Fibroblast of skin of left quadriceps (primary cell): Measurements from ENCODE around the gene AKAP6.

Source experiments
- DNase-seq, 2 experiments: peaks; one replicate each; pipeline ENCODE4 v3.0.0-alpha.2; 2013; ENCODE audit warnings: low read depth in 2 of 2

The AKAP6 gene

DNA sequence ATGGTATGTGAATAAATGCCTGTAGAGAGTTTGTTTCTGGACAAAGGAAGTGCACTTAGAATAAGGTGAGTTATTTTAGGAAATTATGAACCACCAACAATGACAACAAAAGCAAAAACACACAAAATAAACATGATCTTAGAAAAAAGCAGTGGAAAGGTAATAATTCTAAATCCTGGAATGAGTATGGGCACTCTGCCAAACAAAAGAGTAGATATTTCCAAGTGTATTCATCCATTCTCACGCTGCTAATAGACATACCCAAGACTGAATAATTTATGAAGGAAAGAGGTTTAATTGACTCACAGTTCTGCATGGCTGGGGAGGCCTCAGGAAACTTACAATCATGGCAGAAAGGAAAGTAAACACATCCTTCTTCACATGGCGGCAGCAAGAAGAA lies 340.3 kb downstream of the AKAP6 start:
- no peak for DNase-seq

DNA sequence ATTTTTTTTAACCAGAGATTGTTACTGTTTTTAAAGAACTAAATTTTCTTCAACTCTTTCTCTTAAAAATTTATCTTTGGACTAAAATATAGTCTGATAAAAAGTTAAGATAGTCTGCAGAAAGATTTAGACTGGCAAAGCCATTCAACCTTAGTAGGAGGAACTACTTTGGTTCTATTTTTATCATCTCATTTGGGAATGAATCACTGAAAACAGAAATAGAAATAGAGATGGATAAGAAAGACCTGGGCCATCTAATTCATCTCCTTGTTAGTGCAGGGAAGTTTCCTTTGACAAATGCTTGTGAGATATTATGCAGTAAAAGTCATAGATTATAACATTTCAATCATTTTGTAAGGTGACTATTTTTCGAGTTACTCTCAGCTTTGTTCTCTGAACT lies 346.3 kb downstream of the AKAP6 start:
- DNase-seq: no peak

DNA sequence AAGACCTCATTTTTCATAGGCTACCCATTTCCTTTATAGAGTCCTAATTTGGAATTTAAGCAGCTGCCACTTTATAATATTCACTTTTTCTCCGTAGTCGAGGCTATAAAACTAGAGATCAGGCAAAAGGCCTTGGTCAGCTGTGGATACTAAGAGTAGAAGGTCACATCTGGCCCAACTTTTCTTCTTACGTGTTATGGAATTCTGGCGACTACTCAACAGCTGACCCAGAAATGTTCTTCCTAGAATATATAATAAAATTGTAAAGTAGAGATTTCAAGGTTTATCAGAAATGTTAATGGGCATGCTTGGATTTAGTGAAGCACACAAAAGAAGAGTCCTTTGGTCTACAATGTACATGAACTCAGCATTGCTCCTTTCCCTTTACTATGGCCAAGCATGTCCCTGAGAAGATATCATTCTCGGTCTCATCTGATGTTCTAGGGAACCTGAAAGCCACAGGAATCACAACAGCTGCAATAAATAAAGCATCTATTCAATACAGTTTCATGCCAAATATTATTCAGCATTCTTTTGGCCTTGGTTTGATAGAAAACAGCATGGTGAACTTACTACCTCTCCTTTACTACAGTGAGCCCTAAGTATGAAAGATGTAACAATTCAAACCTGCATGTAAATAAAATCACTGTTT lies 348.2 kb downstream of the AKAP6 start:
- no peak for DNase-seq

DNA sequence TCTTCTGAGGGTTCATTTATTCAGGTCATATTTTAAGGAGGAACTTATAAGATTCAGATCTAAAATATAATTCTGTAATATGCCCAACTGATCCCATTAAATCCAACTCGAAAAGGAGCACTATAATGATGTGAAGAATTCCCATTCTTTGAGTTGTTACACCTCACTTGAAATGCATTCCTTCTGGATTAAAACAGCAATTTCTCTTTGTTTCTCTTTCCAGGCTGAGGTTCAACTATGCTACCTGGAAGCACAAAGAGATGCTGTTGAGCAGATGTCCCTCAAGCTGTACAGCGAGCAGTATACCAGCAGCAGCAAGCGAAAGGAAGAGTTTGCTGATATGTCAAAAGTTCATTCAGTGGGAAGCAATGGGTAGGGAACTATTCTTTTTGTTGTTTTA lies 349.0 kb downstream of the AKAP6 start:
- DNase-seq: no peak

DNA sequence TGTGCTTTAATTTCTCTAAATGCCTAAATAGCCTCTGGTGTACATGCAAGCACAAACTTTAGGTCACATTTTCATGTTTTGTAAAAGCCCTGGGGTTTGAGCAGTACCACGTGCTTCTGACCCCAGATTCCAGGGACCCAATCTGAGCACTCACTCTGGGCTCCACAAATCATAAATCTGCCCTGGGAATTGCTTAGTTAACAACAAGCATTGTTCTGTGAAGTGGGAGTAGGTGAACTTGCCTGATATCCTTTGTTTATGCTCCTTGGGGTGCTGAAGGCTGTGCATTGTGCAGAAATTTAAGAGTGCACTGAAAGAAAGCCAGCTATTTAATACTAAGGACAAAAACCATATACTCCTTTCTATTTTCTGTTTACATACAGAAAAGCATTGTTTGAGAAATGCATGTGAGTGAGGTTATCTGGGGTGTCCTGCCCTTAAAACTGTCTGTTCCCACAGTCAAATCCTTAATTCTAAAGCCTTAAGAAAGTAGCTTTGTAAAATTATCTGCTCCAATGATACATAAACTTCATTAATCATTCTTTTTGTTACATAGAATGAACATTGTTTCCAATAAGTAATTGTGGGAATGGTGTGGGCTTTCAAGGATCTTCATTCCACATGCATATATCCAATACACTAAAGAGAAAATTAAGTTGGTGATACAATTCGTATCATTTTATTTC lies 351.0 kb downstream of the AKAP6 start:
- DNase-seq: no peak

DNA sequence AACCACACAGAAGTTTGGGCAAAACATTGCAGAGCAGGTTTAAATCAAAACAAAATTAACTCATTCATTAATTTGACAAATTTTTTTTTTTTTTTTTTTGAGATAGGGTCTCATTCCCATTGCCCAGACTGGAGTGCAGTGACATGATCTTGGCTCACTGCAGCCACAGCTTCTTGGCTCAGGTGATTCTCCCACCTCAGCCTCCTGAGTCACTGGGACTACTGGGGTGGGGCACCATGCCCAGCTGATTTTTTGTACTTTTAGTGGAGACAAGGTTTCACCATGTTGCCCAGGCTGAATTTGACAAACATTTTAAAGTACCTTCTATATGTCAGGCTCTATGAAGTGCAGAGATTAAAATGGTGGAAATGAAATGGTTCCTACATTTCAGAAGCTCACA lies 352.5 kb downstream of the AKAP6 start:
- no peak for DNase-seq

DNA sequence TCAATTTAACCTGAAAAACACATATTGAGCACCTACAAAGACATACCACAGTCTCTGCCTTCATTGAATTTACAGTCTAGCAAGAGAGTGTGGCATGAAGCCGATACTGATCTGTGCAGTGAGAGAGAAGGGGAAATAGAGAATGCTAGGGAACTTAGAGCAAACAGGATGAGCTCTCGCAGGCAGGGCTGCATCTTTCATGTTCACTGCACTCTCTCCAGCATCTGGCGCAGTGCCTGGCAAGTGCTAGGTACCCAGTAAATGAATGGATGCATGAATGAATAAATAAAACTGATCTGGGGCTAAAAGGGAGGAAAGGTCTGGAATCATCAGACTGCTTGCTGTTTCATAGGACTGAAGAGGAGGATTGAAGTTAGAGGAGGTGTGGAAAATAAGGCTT lies 353.1 kb downstream of the AKAP6 start:
- DNase-seq: no peak

DNA sequence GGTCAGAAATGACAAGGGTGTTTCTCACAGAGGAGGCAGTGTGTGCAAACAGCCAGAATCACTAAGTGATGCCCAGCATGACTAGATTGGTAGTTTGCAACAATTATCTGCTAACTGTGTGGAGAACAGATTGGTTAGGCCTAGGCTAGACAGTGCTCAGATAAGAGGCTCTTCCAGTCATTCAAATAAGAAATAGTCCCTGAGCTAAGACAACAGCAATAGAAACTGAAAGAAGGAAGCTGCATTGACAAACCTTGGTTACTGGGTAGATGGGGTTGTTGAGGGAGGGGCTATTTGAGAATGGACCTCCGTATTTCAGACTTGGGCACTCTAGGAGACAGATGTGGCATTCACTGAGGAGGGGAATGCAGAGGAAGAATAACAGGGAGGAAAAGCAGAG lies 354.6 kb downstream of the AKAP6 start:
- no peak for DNase-seq

DNA sequence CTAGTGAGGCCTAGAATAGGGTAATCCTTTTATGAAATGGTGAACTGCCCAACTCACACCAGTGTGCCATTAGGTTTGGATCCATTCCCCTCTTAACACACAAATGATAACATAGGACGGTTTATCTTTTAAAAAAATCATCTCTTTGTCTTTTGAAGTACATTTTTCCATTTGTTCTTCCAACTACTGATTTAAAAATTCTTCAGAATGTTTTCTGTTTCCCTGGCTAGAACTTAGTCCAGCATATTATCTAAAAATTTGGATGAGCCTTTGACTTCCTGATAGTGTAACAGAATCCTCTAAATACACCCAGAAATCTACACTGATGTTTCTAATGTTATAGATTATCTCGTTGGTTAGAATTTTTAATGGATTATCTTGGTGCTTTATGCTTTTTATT lies 359.8 kb downstream of the AKAP6 start:
- no peak for DNase-seq

DNA sequence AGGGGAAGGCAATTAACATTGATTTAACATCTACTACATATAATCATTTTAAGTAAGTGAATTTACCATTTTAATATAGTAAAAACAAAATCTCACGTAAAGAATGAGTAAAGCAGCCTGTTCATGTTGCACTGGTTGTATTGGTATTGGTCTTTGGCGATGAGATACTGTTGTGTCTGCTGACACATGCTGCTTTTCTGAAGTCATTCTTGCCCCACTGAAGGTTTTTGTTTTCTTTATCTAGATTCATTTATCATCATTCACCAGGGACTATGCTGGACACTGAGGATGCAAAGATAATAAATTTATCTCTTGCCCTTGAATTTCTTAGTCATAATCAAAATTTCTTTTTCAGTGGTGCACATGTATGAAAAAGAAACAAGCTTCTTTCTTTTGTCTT lies 363.3 kb downstream of the AKAP6 start:
- no peak for DNase-seq

DNA sequence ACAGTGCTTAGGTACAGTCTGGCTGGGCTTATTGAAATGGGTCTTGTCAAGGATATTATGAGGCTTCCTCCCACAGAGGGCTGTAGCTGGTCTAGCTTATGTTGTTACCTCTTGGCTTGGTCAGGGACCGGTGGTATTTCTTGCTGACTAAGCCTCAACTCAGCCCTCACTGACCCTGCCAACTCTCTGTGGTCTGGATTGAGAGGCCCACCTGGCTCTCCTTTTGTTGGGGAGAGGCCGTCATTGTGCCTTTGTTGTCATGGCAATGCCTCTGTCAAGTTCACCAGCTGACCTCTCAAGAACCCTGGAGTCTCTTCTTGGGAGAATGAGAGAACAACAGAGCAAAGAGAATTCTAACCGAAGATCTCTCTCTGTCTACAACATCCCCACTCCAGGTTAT lies 364.0 kb downstream of the AKAP6 start:
- no peak for DNase-seq

DNA sequence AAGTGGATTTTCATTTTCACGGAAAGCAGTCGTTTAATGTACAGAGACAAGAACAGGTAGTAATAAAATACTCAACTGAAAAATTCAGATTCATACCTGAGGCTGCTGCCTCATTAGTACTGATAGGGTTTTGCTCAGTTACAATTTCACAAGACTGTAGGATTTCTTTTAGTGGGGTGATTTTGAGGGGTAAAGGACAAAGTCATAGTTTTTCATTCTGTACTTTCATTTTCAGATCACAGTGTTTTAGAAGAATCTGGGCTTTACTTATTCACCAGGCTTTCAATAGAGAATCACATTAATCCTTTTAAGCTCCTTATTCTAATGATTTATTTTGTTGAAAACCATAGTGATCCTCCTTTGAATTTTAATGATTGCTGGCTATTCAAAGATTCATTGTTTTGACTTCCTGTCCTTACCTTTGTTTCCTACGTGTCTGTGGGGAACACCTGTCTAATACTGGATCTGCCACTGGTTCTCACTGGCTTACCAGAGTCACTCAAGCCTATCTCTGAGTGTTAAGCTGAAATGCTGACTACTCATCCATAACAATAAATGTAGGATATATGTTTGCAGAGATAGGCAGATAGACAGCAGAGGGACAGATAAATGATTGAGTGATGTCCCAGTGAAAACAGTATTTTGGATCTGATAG lies 365.8 kb downstream of the AKAP6 start:
- DNase-seq: no peak

DNA sequence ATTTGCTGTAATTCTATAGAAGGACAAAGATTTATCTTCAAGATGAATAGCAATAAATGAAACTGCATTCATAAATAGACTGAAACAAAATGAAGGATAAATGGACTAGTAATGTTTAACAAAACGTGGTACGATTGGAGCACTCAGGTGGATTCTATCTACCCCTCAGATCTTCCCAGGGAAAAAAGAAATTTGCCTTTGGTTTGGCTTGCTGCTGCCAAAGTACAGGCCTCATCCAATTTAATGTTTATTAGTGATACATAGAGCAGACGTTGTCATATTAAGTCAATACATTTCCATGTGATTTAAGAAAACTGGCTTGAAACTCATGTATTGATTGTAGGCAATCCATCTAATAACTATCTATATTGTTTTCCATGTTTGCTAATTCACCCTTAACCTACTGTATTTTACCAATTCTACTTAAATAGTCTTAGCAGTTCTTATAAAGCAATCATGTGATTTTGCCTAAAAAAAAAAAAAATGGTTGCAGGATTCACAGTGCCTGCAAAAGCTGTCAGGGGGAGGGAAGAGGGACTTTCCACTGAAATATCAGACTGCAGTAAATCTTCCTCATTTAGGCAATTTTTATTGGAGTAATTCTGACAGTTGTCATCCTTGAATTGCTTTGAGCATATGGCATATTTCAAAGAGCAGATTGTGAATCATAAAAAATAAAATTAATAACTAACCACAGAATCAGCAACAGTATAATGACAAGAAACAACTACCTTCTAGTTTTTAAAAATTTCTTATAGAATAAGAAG lies 367.4 kb downstream of the AKAP6 start:
- DNase-seq: no peak

DNA sequence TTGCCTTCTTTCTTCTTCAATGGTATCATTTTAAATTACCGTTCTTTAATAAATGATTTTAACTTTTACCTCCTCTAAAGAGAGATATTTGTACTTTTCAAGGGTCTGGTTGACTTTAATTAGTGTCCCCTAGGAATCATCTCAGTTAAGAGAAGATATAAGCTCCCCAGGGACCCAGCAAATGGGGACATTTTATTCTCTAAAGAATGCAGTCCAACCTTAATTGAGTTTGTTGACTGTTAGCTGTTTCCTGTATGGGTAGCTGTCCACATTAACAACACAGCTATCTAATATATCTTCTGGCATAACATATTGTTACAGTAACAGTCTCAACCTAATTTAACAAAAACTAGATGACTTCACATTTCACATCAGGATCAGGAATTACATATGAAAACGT lies 368.0 kb downstream of the AKAP6 start:
- no peak for DNase-seq

DNA sequence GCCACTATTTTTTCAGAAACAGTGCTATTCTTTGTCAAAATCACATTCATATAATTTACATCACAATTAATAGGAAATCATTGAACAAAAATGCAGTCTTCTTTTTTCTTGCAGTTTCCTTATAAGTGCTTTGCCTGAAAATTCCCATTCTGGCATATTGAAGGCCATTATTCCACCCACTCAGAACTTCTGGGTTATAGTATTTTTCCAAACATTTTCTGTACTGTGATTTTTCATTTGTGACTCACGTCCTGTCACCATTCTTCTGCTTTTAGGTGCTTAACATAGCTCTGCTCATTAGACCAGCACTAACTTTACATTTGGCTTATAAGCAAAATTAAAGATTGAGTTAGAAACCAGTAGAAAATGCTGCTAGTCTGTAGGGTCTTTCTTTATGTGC lies 368.6 kb downstream of the AKAP6 start:
- DNase-seq: peak; percentile 47 to 53

DNA sequence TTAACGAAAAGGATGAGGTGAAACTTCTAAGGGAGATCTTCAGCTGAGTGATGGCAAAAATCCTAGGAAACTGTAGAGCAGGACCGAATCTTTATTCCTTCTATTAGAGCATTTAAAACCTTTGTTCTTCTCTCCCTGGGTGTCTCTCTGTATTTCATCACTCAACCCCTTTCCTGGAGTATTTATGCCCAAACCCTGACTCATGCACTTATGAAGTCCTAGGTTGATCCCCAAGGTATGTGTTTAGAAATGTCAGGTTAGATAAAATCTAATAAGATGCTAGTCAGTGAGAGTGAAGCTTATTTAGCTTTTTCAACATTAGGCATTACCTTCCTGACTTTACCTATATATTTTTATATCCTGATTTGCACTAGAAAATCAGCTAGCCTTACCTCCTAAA lies 369.7 kb downstream of the AKAP6 start:
- DNase-seq: no peak

DNA sequence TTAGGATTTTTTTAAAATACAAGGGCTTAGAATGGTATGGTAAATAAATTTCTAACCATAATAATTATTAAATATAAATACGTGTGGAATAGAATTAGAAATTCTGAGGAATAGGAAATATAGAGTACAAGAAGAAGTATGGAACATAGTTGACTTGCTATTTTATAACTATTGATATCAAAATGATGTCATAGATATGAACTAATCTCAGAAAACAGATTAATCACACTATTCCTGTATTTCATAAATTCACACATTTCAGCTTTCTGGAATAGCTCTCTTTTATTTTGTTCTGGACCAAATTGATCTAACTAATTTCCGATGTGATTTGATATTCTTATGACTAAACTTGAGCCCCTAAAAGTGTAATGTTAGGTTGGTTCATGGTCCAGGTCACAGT lies 372.4 kb downstream of the AKAP6 start:
- no peak for DNase-seq

DNA sequence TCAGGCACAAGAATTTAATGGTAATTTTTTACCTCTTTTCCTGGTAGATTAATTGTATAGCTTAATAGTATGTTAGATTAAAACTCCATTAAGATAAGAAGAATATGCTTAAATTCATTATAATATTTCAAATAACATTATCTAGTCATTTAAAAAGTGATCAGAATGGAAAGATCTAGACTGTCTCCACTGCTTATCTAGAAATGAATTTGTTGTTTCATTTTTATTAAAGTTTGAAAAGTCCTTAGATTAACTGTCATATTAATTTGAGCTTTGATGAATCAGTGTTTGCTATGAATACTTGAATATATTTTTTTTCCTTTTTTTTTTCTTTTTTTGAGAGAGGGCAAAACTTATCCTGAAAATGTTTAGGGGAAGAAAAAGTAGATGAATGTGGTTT lies 373.0 kb downstream of the AKAP6 start:
- DNase-seq: no peak

DNA sequence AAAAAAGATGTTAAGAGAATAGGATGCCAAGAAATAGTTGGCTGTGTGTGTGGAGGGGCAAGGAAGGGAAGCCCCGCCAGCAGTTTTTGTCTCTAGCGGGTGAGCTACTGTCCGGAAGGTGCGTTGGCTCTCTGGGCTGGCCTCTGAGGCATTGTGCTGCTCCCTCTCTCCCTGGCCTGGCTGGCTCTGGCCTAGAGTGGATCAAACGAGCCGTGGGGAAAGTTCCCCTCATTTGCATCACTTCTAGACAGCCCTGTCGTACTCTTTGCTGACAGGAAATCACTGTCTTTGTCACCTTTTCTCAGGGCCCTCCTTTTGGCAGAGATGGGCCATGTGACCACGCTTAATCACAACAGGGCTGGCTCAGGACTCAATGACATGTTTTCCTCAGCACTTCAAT lies 373.5 kb downstream of the AKAP6 start:
- DNase-seq: no peak

DNA sequence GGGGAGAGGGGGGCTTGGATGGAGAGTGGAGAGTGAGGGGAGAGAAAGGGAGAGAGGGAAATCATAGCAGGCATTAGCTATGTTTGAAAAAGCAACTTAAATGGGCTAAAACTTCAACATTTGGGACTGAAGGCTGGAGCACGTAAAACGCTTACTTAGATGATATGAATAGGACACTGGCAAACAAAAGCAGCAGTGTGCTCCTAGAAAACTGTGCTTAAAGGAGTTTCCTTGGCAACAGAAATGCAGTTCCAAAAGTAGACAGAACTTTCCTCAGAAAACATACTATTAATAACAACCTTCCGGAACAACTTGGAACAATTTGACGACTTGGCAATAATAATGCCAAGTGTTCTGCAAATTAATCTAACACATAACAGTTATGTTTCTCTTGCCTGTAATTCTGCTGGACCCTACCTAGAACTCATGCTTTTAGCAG lies 374.1 kb downstream of the AKAP6 start:
- DNase-seq: no peak

DNA sequence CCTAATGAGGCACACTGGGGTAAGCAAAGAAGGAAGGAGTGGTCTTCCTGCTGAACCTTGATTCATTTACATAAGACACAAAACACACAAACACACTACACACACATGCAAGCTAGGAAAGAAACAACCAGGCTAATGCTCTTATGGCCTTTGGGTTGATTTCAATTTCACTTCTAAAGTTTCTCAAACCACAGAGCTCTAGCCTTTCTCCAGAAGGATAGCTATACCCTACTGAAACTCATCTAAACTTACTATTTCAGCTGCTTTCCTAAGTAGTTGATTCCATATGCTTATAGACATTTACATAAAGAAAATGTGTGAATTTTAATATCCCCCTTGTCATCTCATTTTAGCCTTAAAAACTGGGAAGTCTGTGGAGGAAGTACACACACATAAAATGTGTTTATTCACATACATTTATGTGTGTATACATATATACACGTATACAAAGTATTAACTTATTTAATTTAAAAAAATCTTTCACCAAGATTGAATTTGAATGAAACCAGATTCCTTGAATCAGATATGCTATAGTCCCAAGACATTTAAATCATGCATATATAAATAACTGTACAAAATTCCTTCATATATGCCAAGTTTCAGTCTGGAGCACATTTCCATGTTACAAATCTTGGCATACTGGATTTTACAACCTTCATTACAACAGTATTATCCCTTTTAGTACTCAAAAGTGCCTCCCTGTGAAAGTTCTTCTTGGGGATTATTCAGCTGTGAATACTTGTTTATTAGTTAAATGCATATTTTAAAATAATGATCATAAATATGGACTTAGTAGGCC lies 377.8 kb downstream of the AKAP6 start:
- no peak for DNase-seq
